Brain pericyte (primary cell): ENCODE data around the gene AIF1.

ENCODE experiments used
- DNase-seq: peaks from one replicate; pipeline ENCODE4 v3.0.0-alpha.2; 2012; ENCODE audit warnings: low read depth, low spot score

Gene AIF1

DNA sequence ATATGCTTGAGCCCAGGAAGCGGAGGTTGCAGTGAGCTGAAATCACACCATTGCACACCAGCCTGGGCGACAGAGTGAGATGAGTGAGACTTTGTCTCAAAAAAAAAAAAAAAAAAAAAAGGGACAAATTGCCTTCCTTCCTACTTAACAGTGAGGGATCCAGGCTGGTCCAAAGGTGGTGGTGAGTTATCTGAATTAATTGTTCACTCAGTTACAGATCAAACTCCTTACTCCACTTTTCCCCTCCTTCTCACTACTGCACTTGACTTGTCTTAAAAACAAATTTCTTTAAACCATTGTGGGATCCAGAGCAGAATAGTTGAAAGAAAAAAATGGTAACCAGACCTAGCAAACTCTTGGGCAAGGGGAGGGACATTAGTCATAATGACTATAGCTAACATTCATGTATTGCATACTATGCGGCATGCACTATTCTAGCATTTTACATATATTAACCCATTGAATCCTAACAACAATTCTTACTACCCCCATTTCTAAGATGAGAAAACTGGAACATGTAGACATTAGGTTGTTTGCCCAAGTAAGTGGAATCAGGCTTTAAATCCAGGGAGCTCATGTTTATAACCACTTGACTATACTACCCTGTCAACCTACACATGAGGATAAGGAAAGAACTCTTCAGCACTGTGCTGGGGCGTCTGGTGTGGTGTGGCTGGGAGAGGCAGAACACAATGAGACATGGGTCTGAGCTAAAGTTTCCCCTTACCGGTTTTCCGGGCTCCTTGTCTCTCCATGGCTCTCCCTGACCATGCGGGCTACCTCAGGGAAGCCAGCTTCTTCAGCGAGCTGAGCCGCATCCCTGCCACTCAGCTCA, 48.3 kb downstream of the AIF1 start:
- DNase-seq, result no peak

DNA sequence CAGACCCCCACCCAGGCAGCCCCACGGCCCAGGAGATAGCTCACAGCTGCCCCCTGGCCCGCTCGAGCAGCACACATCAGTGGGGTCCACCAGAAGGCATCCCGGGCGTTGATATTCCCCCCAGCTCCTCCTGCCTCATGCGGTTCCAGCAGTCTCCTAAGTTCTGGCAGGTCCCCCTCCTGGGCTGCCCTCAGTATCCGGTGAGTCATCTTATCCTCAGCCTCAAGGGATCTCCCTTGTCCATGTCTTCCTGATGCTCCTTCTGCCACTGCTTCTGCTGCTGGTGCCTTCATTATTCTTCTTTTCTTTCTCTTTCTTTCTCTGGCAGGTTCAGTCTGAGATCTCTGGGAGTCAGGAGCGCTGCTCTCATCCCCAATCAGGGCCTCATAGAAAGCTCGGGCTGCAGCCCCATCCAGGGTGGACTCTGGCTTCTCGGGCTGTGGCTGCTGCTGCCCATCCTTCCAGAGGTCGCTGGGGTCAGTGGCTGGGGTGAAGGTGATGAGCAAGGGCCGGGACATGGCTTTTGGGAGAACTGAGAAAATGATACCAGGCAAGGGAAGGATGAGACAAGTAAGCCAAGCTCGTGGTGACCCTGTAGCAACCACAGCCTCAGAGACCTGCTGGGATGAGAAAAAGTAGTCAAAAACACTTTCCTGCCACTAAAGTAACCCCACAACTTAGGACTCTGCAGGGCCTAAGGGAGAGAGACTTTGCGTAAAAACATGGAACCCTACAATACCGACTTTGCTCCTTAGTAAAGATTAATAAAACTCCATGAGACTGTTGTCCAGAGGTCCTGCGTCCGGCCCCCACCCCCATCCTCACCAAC, 49.1 kb downstream of the AIF1 start:
- DNase-seq, result no peak

DNA sequence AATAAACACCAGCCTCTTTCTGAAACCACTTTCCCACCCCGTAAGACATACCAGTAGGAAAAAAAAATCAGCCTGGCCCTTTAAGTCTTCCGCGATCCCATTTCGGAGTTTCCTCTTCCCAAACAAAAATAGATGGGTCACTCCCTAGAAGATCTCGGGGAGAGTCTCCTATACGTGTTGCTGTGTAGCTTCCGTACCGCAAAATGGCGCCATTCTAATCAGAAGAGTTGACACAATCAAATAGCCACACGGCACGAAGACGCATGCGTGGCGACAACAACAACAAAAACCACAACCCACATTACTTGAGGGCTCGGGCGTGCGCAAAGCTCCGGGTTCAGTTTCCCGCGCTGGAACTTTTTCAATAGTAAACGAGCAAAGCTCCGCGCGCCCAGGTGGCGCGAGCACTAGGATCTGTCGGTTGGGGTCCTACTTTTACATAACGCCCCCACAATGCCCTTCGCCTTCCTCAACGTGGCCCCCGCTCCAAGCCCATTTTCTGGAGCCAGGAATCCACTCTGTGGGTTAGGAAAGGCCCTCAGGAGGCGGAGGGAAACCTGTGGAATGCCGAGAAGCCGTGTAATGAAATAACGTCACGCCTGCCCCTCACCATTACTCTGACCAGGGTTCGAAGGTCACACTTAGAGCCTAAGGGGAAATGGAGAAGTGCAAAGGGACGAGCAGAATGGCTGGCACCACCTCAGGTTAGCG, 49.9 kb downstream of the AIF1 start, which contains the start of gene GPANK1:
GPANK1 (minus strand) TSS at position 208 of the 711 bp plus-strand sequence. CDS start 519 bp downstream, outside the sequence.
- peak; percentile 82 for DNase-seq

DNA sequence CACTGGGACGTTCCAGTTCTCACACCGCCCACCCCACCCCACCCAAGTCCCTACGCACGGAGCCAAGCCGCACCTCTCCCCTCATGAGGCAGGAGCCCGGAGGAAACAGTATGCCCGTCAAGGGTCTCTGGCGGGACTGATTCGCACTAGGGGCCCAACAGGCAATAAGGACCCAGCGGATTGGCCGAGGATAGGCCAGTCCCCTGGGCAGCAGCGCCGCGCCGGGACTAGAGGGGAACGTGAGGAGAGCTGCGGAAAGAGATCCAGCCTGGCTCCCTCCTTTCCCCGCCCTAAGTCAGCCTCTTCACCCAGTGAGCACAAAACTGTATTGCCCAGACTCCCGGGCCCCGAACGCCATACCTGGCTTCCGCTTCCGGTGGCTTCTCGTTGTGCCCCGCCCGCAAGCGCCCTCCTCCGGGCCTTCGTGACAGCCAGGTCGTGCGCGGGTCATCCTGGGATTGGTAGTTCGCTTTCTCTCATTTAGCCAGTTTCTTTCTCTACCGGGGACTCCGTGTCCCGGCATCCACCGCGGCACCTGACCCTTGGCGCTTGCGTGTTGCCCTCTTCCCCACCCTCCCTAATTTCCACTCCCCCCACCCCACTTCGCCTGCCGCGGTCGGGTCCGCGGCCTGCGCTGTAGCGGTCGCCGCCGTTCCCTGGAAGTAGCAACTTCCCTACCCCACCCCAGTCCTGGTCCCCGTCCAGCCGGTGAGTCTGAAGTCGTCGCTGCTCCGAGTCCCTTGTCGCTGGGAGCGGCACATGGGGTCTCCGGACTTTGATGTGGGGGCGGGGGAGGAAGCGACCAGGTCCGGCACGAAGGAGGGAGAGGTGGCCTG, 50.7 kb downstream of the AIF1 start, which contains the start of gene CSNK2B:
CSNK2B (plus strand) TSS at position 580 of the 836 bp plus-strand sequence. CDS start 752 bp downstream, outside the sequence.
- peak; percentile 90 for DNase-seq

DNA sequence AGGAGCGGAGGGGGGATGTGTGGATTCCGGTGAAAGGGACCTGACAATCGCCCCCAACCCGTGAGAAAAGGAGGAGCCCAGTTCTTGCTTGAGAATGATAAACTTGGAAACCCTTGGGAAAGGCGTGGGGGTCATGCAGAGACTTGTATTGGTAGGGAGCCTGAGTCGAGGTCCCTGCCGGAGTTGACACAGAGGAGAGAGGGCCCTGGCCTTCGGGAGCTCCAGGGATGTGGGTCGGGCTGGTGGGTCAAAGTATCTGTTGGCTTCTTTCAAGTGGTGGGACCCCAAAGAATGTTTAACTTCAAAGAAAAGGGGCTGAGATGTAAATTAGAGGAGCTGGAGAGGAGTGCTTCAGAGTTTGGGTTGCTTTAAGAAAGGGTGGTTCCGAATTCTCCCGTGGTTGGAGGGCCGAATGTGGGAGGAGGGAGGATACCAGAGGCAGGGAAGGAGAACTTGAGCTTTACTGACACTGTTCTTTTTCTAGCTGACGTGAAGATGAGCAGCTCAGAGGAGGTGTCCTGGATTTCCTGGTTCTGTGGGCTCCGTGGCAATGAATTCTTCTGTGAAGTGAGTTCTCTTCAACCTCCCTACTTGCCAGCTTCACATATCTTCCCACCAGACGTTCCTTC, 51.4 kb downstream of the AIF1 start:
- DNase-seq, result no peak
